Upper lobe of left lung (tissue), 4 donors: ENCODE results near the gene AADACL3.

Experiments used
- EP300 ChIP-seq, 4 donors: sonication (generic); formaldehyde crosslinking; IDR thresholded peaks; one replicate each; pipeline ENCODE4 v1.5.1; 2017; ENCODE audit warnings: antibody characterized with exemption in 4 of 4, control low read depth in 2 of 4
- TF ChIP-seq, protein P1 (sequence below), 6 experiments: fragments of 450-650 bp in 4 of 6; fragments of 200-600 bp in 2 of 6; sonication (generic) in 2 of 6; IDR thresholded peaks; one replicate each; pipeline ENCODE4 v1.5.1; 2016 to 2019; ENCODE audit warnings: antibody characterized with exemption in 6 of 6

DNA sequence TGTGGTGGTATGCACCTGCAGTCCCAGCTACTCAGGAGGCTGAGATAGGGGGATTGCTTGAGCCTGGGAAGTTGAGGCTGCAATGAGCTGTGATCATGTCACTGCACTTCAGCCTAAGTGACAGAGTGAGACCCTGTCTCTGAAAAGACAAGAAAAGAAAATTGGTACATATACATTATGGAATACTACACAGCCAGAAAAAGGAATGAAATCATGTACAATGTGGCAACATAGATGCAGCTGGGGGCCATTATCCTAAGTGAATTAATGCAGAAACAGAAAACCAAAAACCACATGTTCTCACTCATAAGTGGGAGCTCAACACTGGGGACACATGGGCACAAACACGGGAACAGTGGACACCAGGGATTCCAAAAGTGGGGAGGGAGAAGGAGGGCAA, 23.0 kb downstream of the AADACL3 start:
- TF ChIP-seq, protein P1, sequence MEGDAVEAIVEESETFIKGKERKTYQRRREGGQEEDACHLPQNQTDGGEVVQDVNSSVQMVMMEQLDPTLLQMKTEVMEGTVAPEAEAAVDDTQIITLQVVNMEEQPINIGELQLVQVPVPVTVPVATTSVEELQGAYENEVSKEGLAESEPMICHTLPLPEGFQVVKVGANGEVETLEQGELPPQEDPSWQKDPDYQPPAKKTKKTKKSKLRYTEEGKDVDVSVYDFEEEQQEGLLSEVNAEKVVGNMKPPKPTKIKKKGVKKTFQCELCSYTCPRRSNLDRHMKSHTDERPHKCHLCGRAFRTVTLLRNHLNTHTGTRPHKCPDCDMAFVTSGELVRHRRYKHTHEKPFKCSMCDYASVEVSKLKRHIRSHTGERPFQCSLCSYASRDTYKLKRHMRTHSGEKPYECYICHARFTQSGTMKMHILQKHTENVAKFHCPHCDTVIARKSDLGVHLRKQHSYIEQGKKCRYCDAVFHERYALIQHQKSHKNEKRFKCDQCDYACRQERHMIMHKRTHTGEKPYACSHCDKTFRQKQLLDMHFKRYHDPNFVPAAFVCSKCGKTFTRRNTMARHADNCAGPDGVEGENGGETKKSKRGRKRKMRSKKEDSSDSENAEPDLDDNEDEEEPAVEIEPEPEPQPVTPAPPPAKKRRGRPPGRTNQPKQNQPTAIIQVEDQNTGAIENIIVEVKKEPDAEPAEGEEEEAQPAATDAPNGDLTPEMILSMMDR (IDR thresholded peaks at IDR 0.05) = no peak
- TF ChIP-seq EP300 (IDR thresholded peaks at IDR 0.05) = no peak
